Raji (cell line): ENCODE results near the gene TCF4.
A peak's percentile ranks its signal among the peaks of the same experiment; 100 is the strongest.

Experiments used
- POLR2A ChIP-seq: IDR thresholded peaks from 2 replicates; pipeline ENCODE4 v1.6.1; 2011; ENCODE audit warnings: low read depth, low read length, control low read depth; ENCODE audit not compliant: insufficient read depth

Gene TCF4

GRCh38 chr18:55592572-55592971 is 4.6 kb upstream of the TCF4 start:
- no peak for TF ChIP-seq POLR2A

GRCh38 chr18:55592106-55592505 is 4.1 kb upstream of the TCF4 start:
- TF ChIP-seq POLR2A, result no peak

DNA sequence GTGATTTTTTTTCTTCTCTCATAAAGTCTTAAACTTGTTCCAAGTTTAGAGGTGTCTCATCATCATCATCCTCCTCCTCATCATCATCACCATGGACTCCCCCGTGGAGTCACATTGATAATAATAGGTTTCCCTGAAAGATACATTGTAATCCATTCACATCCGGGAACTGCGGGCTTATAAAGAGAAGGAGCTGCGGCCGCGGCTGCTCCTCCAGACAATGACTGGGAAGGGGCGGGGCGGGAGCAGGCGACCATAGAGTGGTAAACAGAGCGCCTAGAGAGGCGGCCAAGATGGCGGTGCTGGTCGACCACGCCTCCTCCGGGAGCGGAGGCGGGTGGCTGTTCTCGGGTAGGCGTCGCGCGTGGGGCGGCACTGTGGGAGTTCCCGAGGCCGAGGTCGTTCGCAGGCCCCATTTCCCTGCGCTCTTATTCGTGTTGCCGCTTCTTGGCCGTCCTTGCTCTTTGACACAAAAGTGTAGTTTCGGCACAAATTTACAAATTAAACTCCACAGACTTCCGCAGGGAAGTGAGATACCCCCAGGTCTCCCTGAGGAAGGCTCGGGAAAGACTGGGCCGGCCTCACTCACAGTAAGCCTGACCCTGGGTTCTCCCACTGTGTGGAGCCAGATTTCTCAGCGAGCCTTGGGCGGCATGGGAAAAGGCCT is 1.8 kb upstream of the TCF4 start:
- peak; percentile 76 for TF ChIP-seq POLR2A

- no peak for TF ChIP-seq POLR2A
Observed at GRCh38 chr18:55588870-55589595, 1.0 kb upstream of the TCF4 start.

GRCh38 chr18:55587418-55588110 is 428 bp downstream of the TCF4 start:
- no peak for TF ChIP-seq POLR2A

GRCh38 chr18:55585920-55586561 is 2.0 kb downstream of the TCF4 start:
- no peak for TF ChIP-seq POLR2A

DNA sequence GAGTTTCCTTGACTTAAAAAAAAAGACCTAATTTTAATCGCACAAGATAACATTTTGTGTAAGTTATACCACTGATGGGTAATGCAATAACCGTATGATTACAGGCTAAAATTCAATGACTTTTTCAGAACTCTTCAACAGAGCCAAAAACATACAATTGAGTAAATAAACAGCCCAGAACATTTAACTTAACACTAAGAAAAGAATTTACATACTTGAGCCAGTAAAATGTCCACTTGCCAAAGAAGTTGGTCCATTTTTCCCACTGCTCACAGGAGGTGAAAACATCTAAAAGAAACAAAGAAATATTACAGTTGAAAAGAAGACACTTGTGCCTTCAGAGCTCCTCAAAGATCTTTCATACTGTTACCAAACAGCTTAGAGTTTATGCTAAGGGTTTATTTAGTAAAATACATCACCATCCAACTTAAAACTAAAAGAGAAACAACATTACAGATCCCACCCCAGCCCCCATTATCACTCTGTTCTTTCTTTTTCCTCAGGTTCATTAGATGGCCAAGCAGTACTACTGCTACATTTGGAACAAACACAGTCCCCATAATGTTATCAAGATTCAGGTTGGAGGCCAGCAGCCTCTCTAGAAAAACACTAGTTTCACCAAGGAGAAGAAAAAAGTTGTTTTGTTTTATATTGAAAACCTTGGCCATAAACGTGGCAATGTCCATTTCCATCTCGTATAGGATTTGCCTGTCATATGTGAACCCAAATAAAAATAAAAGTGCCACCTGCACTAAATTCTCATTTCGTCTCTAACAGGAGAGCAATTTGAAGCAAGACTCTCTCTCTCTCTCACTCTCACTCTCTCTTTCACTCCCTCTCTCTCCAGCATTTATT is 2.7 kb downstream of the TCF4 start:
- TF ChIP-seq POLR2A, result no peak

GRCh38 chr18:55584201-55584600 is 3.8 kb downstream of the TCF4 start:
- no peak for TF ChIP-seq POLR2A

GRCh38 chr18:55582325-55582724 is 5.7 kb downstream of the TCF4 start:
- TF ChIP-seq POLR2A, result no peak

- no peak for TF ChIP-seq POLR2A
Observed at GRCh38 chr18:55579501-55580270, 8.3 kb downstream of the TCF4 start.

DNA sequence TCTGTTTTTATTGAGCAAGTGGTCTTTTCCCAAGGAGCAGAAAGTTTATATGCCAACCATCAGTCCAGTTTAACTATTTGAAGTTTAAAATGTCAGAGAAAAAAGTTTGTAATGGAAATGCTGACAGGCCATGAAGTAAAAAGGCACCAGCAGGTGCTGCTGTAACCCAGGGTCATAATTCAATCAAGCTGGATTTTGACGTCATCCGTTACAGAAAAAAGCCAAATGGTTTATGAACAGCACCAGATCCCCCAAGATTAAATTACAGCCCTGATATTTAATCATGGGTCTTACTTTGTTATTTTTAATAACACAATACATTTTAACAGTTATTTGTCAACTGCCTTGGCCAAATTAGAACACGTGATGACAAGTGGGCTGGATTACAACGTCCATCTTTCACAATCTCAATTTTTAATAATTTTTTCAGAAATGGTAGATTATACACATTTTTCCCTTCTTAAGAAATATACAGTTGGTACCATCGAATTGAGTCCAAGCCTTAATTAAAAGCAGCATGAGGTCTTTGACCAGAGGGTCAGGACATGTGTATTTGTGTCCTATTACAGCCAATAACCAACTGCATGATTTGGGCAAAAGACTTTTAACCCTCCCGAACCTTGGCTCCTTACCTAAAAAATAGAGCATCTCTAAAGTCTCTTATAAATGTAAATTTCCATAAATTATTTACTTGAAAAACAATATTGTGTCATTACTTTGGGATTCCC is 10.0 kb downstream of the TCF4 start:
- TF ChIP-seq POLR2A, result no peak

GRCh38 chr18:55576001-55576400 is 12.0 kb downstream of the TCF4 start:
- no peak for TF ChIP-seq POLR2A

GRCh38 chr18:55575066-55575465 is 12.9 kb downstream of the TCF4 start:
- no peak for TF ChIP-seq POLR2A
